WTC11 (cell line): ENCODE measurements around the gene KNDC1. TPM values are rescaled to one million over a fixed set of nuclear protein-coding genes. Genes with fewer than 3 reads are reported as not detected.

Source experiments
- ATAC-seq: fragments of 200-7000 bp; cut with Tn5 transposase; 2 replicates; pipeline ENCODE4 v1.10.0; 2021; ENCODE audit warnings: mild to moderate bottlenecking, moderate library complexity
- CTCF ChIA-PET: fragments of 300-600 bp; sonication (Branson Sonifier 250); formaldehyde crosslinking; loops from one replicate; lab custom pipeline; 2021; ENCODE audit warnings: antibody characterized with exemption; lab: Charles Lee
- POLR2A ChIA-PET: fragments of 350-600 bp; sonication (Branson Sonifier 250); formaldehyde crosslinking; loops from one replicate; lab custom pipeline; 2021; ENCODE audit warnings: antibody characterized with exemption; lab: Charles Lee
- DNase-seq: peaks from one replicate; pipeline ENCODE4 v3.0.0; 2021; ENCODE audit warnings: low spot score
- H3K27ac Mint-ChIP-seq: 2 replicates; pipeline ENCODE4 v1.8.0; 2021; ENCODE audit warnings: mixed read lengths
- H3K27me3 Mint-ChIP-seq: 2 replicates; pipeline ENCODE4 v1.8.0; 2021; ENCODE audit warnings: low read depth, mild to moderate bottlenecking, moderate library complexity, mixed read lengths
- H3K36me3 Mint-ChIP-seq: 2 replicates; pipeline ENCODE4 v1.8.0; 2021; ENCODE audit warnings: mixed read lengths
- H3K4me1 Mint-ChIP-seq: 2 replicates; pipeline ENCODE4 v1.8.0; 2022; ENCODE audit warnings: mixed read lengths
- H3K4me3 Mint-ChIP-seq: 2 replicates; pipeline ENCODE4 v1.8.0; 2021; ENCODE audit warnings: mild to moderate bottlenecking, moderate library complexity, mixed read lengths
- H3K9me3 Mint-ChIP-seq: 2 replicates; pipeline ENCODE4 v1.8.0; 2021; ENCODE audit warnings: mixed read lengths
- FOXP1 ChIP-seq: sonication (generic); formaldehyde crosslinking; IDR thresholded peaks from 2 replicates; pipeline ENCODE4 v1.8.0; 2022; ENCODE audit warnings: missing genetic modification reagents, mild to moderate bottlenecking, moderate library complexity, borderline replicate concordance
- NFE2L1 ChIP-seq: sonication (generic); formaldehyde crosslinking; IDR thresholded peaks from 2 replicates; pipeline ENCODE4 v1.8.1; 2023; ENCODE audit warnings: missing genetic modification reagents
- NR2C2 ChIP-seq: sonication (generic); formaldehyde crosslinking; IDR thresholded peaks from 2 replicates; pipeline ENCODE4 v1.8.0; 2022; ENCODE audit warnings: mild to moderate bottlenecking, missing genetic modification reagents
- RELA ChIP-seq: sonication (generic); formaldehyde crosslinking; IDR thresholded peaks from 2 replicates; pipeline ENCODE4 v1.8.1; 2022; ENCODE audit warnings: missing genetic modification reagents, mild to moderate bottlenecking, borderline replicate concordance
- ZNF263 ChIP-seq: sonication (generic); formaldehyde crosslinking; IDR thresholded peaks from 2 replicates; pipeline ENCODE4 v1.8.1; 2022; ENCODE audit warnings: low read depth, mild to moderate bottlenecking, moderate library complexity, missing genetic modification reagents
- total RNA-seq: library from RNA; stranded (reverse); gene quantifications from 3 replicates; pipeline ENCODE4 v1.2.3, GENCODE V29; 2021
- TF ChIP-seq, protein P1 (sequence below): sonication (generic); formaldehyde crosslinking; IDR thresholded peaks from 2 replicates; pipeline ENCODE4 v1.8.1; 2023; ENCODE audit warnings: mild to moderate bottlenecking, missing genetic modification reagents, moderate library complexity
- TF ChIP-seq, protein P2 (sequence below): sonication (generic); formaldehyde crosslinking; IDR thresholded peaks from 2 replicates; pipeline ENCODE4 v1.8.1; 2023; ENCODE audit warnings: mild to moderate bottlenecking, missing genetic modification reagents, borderline replicate concordance
- TF ChIP-seq, protein P3 (sequence below): fragments of 250-450 bp; sonication (Bioruptor Pico); IDR thresholded peaks from 2 replicates; pipeline ENCODE4 v2.1.2; 2022; ENCODE audit warnings: mild to moderate bottlenecking, moderate library complexity
- TF ChIP-seq, protein P4 (sequence below): sonication (generic); formaldehyde crosslinking; IDR thresholded peaks from 2 replicates; pipeline ENCODE4 v1.8.0; 2023; ENCODE audit warnings: mild to moderate bottlenecking, missing genetic modification reagents
- TF ChIP-seq, protein P5 (sequence below): fragments of 250-450 bp; sonication (Bioruptor Pico); IDR thresholded peaks from 2 replicates; pipeline ENCODE4 v1.9.0; 2021; ENCODE audit warnings: mild to moderate bottlenecking, borderline replicate concordance
- TF ChIP-seq, protein P6 (sequence below): fragments of 250-450 bp; sonication (Bioruptor Pico); IDR thresholded peaks from 2 replicates; pipeline ENCODE4 v1.9.0; 2021; ENCODE audit warnings: moderate library complexity, mild to moderate bottlenecking, inconsistent platforms, borderline replicate concordance

KNDC1 gene
- total RNA-seq, 1 experiment from 2014 or later = 26.6 TPM

DNA sequence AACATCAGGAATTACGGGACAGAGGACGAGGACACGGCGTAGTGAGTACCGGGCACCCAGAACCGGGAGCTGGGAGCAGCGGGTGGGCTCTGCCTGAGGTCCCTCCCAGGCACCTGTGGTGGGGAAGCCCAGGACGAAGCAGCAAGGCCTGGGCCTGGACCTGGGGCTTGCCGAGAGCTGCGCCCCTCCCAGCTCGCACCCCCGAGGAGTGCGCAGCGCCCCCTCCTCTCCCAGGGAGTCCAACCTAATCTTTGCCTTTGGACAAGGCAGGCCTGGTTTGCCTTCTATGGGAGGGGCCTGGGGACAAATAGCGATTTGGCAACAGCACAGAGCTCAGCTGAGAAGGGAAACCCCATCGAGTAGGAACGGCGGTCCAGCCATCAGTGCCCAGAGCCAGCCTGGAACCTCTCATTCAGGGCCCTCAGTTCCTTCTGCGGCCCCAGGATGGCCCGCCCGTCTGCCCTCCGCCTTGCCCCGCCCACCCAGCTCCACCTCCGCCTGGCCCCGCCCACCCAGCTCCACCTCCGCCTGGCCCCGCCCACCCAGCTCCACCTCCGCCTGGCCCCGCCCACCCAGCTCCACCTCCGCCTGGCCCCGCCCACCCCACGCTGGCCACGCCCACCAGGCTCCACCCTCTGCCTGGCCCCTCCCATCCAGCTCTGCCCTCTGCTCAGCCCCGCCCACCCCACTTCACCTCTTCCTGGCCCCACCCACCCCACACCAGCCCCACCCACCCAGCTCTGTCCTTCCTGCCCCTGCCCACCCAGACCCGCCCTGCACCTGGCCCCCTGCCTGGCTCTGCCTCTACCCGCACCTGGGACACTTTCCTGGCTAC, 32.5 kb upstream of the KNDC1 start (continued):
- TF ChIP-seq NR2C2 (CRISPR knock-in tag) (no peak), NFE2L1 (CRISPR knock-in tag) (no peak), ZNF263 (no peak)
- TF ChIP-seq, protein P1, sequence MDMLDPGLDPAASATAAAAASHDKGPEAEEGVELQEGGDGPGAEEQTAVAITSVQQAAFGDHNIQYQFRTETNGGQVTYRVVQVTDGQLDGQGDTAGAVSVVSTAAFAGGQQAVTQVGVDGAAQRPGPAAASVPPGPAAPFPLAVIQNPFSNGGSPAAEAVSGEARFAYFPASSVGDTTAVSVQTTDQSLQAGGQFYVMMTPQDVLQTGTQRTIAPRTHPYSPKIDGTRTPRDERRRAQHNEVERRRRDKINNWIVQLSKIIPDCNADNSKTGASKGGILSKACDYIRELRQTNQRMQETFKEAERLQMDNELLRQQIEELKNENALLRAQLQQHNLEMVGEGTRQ (CRISPR knock-in tag) = no peak
- TF ChIP-seq, protein P2, sequence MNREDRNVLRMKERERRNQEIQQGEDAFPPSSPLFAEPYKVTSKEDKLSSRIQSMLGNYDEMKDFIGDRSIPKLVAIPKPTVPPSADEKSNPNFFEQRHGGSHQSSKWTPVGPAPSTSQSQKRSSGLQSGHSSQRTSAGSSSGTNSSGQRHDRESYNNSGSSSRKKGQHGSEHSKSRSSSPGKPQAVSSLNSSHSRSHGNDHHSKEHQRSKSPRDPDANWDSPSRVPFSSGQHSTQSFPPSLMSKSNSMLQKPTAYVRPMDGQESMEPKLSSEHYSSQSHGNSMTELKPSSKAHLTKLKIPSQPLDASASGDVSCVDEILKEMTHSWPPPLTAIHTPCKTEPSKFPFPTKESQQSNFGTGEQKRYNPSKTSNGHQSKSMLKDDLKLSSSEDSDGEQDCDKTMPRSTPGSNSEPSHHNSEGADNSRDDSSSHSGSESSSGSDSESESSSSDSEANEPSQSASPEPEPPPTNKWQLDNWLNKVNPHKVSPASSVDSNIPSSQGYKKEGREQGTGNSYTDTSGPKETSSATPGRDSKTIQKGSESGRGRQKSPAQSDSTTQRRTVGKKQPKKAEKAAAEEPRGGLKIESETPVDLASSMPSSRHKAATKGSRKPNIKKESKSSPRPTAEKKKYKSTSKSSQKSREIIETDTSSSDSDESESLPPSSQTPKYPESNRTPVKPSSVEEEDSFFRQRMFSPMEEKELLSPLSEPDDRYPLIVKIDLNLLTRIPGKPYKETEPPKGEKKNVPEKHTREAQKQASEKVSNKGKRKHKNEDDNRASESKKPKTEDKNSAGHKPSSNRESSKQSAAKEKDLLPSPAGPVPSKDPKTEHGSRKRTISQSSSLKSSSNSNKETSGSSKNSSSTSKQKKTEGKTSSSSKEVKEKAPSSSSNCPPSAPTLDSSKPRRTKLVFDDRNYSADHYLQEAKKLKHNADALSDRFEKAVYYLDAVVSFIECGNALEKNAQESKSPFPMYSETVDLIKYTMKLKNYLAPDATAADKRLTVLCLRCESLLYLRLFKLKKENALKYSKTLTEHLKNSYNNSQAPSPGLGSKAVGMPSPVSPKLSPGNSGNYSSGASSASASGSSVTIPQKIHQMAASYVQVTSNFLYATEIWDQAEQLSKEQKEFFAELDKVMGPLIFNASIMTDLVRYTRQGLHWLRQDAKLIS (CRISPR knock-in tag) = no peak
- TF ChIP-seq, protein P3, sequence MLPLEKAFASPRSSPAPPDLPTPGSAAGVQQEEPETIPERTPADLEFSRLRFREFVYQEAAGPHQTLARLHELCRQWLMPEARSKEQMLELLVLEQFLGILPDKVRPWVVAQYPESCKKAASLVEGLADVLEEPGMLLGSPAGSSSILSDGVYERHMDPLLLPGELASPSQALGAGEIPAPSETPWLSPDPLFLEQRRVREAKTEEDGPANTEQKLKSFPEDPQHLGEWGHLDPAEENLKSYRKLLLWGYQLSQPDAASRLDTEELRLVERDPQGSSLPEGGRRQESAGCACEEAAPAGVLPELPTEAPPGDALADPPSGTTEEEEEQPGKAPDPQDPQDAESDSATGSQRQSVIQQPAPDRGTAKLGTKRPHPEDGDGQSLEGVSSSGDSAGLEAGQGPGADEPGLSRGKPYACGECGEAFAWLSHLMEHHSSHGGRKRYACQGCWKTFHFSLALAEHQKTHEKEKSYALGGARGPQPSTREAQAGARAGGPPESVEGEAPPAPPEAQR (CRISPR knock-in tag) = no peak
- TF ChIP-seq, protein P4, sequence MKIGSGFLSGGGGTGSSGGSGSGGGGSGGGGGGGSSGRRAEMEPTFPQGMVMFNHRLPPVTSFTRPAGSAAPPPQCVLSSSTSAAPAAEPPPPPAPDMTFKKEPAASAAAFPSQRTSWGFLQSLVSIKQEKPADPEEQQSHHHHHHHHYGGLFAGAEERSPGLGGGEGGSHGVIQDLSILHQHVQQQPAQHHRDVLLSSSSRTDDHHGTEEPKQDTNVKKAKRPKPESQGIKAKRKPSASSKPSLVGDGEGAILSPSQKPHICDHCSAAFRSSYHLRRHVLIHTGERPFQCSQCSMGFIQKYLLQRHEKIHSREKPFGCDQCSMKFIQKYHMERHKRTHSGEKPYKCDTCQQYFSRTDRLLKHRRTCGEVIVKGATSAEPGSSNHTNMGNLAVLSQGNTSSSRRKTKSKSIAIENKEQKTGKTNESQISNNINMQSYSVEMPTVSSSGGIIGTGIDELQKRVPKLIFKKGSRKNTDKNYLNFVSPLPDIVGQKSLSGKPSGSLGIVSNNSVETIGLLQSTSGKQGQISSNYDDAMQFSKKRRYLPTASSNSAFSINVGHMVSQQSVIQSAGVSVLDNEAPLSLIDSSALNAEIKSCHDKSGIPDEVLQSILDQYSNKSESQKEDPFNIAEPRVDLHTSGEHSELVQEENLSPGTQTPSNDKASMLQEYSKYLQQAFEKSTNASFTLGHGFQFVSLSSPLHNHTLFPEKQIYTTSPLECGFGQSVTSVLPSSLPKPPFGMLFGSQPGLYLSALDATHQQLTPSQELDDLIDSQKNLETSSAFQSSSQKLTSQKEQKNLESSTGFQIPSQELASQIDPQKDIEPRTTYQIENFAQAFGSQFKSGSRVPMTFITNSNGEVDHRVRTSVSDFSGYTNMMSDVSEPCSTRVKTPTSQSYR (CRISPR knock-in tag) = no peak
- TF ChIP-seq, protein P5, sequence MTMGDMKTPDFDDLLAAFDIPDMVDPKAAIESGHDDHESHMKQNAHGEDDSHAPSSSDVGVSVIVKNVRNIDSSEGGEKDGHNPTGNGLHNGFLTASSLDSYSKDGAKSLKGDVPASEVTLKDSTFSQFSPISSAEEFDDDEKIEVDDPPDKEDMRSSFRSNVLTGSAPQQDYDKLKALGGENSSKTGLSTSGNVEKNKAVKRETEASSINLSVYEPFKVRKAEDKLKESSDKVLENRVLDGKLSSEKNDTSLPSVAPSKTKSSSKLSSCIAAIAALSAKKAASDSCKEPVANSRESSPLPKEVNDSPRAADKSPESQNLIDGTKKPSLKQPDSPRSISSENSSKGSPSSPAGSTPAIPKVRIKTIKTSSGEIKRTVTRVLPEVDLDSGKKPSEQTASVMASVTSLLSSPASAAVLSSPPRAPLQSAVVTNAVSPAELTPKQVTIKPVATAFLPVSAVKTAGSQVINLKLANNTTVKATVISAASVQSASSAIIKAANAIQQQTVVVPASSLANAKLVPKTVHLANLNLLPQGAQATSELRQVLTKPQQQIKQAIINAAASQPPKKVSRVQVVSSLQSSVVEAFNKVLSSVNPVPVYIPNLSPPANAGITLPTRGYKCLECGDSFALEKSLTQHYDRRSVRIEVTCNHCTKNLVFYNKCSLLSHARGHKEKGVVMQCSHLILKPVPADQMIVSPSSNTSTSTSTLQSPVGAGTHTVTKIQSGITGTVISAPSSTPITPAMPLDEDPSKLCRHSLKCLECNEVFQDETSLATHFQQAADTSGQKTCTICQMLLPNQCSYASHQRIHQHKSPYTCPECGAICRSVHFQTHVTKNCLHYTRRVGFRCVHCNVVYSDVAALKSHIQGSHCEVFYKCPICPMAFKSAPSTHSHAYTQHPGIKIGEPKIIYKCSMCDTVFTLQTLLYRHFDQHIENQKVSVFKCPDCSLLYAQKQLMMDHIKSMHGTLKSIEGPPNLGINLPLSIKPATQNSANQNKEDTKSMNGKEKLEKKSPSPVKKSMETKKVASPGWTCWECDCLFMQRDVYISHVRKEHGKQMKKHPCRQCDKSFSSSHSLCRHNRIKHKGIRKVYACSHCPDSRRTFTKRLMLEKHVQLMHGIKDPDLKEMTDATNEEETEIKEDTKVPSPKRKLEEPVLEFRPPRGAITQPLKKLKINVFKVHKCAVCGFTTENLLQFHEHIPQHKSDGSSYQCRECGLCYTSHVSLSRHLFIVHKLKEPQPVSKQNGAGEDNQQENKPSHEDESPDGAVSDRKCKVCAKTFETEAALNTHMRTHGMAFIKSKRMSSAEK (CRISPR knock-in tag) = no peak

DNA sequence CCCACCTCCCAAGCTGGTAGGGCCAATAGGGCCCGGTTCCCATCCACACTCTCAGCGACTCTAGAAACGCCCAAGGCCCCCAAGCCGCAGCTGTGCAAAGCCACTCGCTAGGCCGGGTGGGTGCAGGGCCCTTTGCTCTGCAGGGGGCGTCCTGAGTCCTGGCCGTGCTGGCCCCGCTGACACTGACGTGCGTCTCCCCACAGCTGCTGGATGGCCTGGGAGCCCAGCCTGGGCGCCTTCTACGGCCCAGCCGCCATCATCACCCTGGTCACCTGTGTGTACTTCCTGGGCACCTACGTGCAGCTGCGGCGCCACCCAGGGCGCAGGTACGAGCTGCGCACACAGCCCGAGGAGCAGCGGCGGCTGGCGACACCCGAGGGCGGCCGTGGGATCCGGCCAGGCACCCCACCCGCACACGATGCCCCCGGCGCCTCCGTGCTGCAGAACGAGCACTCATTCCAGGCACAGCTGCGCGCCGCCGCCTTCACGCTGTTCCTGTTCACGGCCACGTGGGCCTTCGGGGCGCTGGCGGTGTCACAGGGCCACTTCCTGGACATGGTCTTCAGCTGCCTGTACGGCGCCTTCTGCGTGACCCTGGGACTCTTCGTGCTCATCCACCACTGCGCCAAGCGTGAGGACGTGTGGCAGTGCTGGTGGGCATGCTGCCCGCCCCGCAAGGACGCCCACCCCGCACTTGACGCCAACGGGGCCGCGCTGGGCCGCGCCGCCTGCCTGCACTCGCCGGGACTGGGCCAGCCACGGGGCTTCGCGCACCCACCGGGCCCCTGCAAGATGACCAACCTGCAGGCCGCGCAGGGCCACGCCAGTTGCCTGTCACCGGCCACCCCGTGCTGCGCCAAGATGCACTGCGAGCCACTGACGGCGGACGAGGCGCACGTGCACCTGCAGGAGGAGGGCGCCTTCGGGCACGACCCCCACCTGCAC, 31.6 kb upstream of the KNDC1 start:
- no peak overlapping the region for H3K4me3 Mint-ChIP-seq
- TF ChIP-seq RELA = peak; percentile 37; the same call in 1 of the 2 replicates
- TF ChIP-seq, protein P6, sequence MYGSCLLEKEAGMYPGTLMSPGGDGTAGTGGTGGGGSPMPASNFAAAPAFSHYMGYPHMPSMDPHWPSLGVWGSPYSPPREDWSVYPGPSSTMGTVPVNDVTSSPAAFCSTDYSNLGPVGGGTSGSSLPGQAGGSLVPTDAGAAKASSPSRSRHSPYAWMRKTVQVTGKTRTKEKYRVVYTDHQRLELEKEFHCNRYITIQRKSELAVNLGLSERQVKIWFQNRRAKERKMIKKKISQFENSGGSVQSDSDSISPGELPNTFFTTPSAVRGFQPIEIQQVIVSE (CRISPR knock-in tag) = no peak
- TF ChIP-seq FOXP1 (CRISPR knock-in tag) = no peak
- DNase-seq (no peak), ATAC-seq (no peak)
- no peaks in the 10 kb centered on the region for H3K4me1 Mint-ChIP-seq
- H3K36me3 Mint-ChIP-seq = no peaks in the 10 kb centered on the region
- H3K9me3 Mint-ChIP-seq = no peaks in the 10 kb centered on the region
- no peak overlapping the region for H3K27ac Mint-ChIP-seq
- ChIA-PET CTCF (interaction anchor here (0.8 to 1.8 kb wide), 10 partner anchors 12 to 268 kb away, joined by 3 to 11 read pairs (median 4); no protein-coding TSS in a partner anchor), POLR2A (no interaction called here)
- H3K27me3 Mint-ChIP-seq = no peaks in the 10 kb centered on the region
